SK-N-MC (cell line): ENCODE measurements around the gene PLEKHJ1.

ENCODE experiments used
- DNase-seq: peaks from one replicate; pipeline ENCODE4 v3.0.0-alpha.2; 2011; ENCODE audit warnings: low read depth, low spot score
- H3K27ac ChIP-seq: fragments of 200-600 bp; sonication (generic); 2 replicates; pipeline ENCODE4 v1.5.1; 2016; ENCODE audit warnings: mixed run types
- H3K36me3 ChIP-seq: fragments of 200-600 bp; sonication (generic); 2 replicates; pipeline ENCODE4 v1.6.1; 2017; ENCODE audit warnings: antibody characterized with exemption, low read length, mixed read lengths; ENCODE audit not compliant: insufficient read depth
- H3K4me3 ChIP-seq: fragments of 200-600 bp; sonication (generic); 2 replicates; pipeline ENCODE4 v1.5.1; 2016
- H3K9ac ChIP-seq: fragments of 200-600 bp; sonication (generic); 2 replicates; pipeline ENCODE4 v1.8.0; 2017; ENCODE audit warnings: mixed run types, mixed read lengths; ENCODE audit not compliant: insufficient read length
- H3K9me3 ChIP-seq: fragments of 200-600 bp; sonication (generic); 2 replicates; pipeline ENCODE4 v1.6.1; 2017; ENCODE audit warnings: low read depth, mild to moderate bottlenecking, antibody characterized with exemption, low read length, moderate library complexity, mixed read lengths
- EZH2 ChIP-seq: fragments of 200-600 bp; sonication (generic); IDR thresholded peaks from one replicate; pipeline ENCODE4 v1.6.1; 2017; ENCODE audit warnings: antibody characterized with exemption
- FOXP2 ChIP-seq: optimal IDR thresholded peaks from 2 replicates; pipeline ENCODE3; 2011; ENCODE audit warnings: mild to moderate bottlenecking, moderate library complexity; ENCODE audit not compliant: insufficient read depth; ENCODE audit errors: extremely low read length, control extremely low read depth
- POLR2AphosphoS5 ChIP-seq: IDR thresholded peaks from 2 replicates; pipeline ENCODE4 v1.6.1; 2012; ENCODE audit warnings: mild to moderate bottlenecking, low read depth, low read length, borderline replicate concordance

Gene PLEKHJ1

GRCh38 chr19:2277138-2277537 is 41.0 kb upstream of the PLEKHJ1 start:
- no peak overlapping the region for H3K4me3 ChIP-seq
- TF ChIP-seq POLR2AphosphoS5 = no peak
- no peak for TF ChIP-seq FOXP2
- no peak for TF ChIP-seq EZH2
- no peaks in the 10 kb centered on the region for H3K9me3 ChIP-seq
- H3K36me3 ChIP-seq = peaks cover 23% of the 10 kb centered on the region
- H3K9ac ChIP-seq = no peak overlapping the region
- no peak for DNase-seq
- H3K27ac ChIP-seq = 0 out of 2 replicates have a peak overlapping the region, but pooled peaks have one; percentile 2

GRCh38 chr19:2276429-2276986 is 40.4 kb upstream of the PLEKHJ1 start:
- H3K27ac ChIP-seq = no peak overlapping the region
- H3K9ac ChIP-seq = no peak overlapping the region
- H3K36me3 ChIP-seq = peaks cover 29% of the 10 kb centered on the region
- no peak for DNase-seq
- no peak for TF ChIP-seq FOXP2
- TF ChIP-seq EZH2 = no peak
- TF ChIP-seq POLR2AphosphoS5 = no peak
- no peak overlapping the region for H3K4me3 ChIP-seq
- H3K9me3 ChIP-seq = no peaks in the 10 kb centered on the region

- no peak for DNase-seq
- Histone ChIP-seq H3K36me3 (peaks cover 36% of the 10 kb centered on the region), H3K4me3 (no peak overlapping the region), H3K9ac (no peak overlapping the region), H3K9me3 (no peaks in the 10 kb centered on the region), H3K27ac (no peak overlapping the region)
- TF ChIP-seq POLR2AphosphoS5 = no peak
- no peak for TF ChIP-seq FOXP2
- TF ChIP-seq EZH2 = no peak
Observed at GRCh38 chr19:2275588-2276428, 39.7 kb upstream of the PLEKHJ1 start.

GRCh38 chr19:2274931-2275535 is 38.9 kb upstream of the PLEKHJ1 start:
- no peak for TF ChIP-seq POLR2AphosphoS5
- TF ChIP-seq EZH2 = no peak
- TF ChIP-seq FOXP2 = no peak
- no peak for DNase-seq
- peaks cover 36% of the 10 kb centered on the region for H3K36me3 ChIP-seq
- H3K9ac ChIP-seq = no peak overlapping the region
- H3K9me3 ChIP-seq = no peaks in the 10 kb centered on the region
- no peak overlapping the region for H3K27ac ChIP-seq
- no peak overlapping the region for H3K4me3 ChIP-seq

- peak overlapping the region; percentile 56; the same call in 1 of the 2 replicates for H3K27ac ChIP-seq
- H3K36me3 ChIP-seq = peaks cover 36% of the 10 kb centered on the region
- TF ChIP-seq POLR2AphosphoS5 (no peak), EZH2 (no peak), FOXP2 (no peak)
- no peak overlapping the region for H3K9ac ChIP-seq
- H3K9me3 ChIP-seq = no peaks in the 10 kb centered on the region
- H3K4me3 ChIP-seq = no peak overlapping the region
- no peak for DNase-seq
Observed at GRCh38 chr19:2274185-2274711, 38.1 kb upstream of the PLEKHJ1 start.

GRCh38 chr19:2273356-2274184 is 37.4 kb upstream of the PLEKHJ1 start:
- no peak for DNase-seq
- H3K9ac ChIP-seq = no peak overlapping the region
- H3K36me3 ChIP-seq = peaks cover 36% of the 10 kb centered on the region
- no peak overlapping the region for H3K4me3 ChIP-seq
- TF ChIP-seq EZH2 (no peak), FOXP2 (no peak), POLR2AphosphoS5 (peak; percentile 64; the same call in 1 of the 2 replicates)
- H3K9me3 ChIP-seq = no peaks in the 10 kb centered on the region
- H3K27ac ChIP-seq = no peak overlapping the region

- peak overlapping the region; percentile 93 for H3K9ac ChIP-seq
- H3K9me3 ChIP-seq = no peaks in the 10 kb centered on the region
- no peak for TF ChIP-seq POLR2AphosphoS5
- no peak for TF ChIP-seq FOXP2
- no peak for TF ChIP-seq EZH2
- peak overlapping the region; percentile 81; the same call in 1 of the 2 replicates for H3K27ac ChIP-seq
- DNase-seq = no peak
- H3K4me3 ChIP-seq = peak overlapping the region; percentile 96
- peaks cover 36% of the 10 kb centered on the region for H3K36me3 ChIP-seq
Observed at GRCh38 chr19:2271234-2272103, 35.3 kb upstream of the PLEKHJ1 start.
